Ammon's horn (tissue), 1 donor: ENCODE data around the gene ZNRF3.
A peak's percentile ranks its signal among the peaks of the same experiment; 100 is the strongest.
"Not testable (repeated sequence)": the region's sequence is repeated elsewhere in the genome, so short reads cannot be mapped to it uniquely, and the experiment has no call there.

Experiments used
- DNase-seq: peaks from one replicate; pipeline ENCODE4 v3.0.0-alpha.2; 2016; ENCODE audit warnings: low spot score

ZNRF3 gene

DNA sequence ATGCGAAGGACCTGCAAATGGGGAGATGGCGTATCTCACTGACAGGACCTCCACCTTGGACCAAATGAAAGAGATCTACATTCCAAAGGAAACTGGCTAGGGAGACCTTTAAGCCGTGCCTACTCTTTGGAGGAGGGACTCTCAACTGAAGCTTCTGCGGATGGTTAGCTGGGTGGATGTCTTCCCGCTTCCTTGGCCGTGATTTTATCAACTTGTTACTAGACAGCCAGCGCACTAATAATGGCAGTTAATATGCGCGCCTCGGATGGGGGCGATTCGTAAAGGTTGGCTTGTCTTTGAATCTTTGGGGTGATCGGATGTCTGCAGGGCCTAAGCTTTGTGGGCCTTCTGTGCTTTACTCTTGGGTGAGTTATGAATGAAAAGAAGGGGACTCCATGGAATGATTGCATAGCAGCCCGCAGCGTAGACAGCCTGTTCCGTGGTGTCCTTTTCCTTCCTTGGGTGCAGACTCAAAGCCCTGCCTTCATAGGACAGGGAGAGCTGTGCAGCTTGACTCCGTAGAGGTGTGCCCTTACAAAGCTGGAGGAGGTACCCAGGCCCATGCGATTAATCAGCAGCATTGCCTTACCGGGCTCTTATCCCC lies 1.5 kb downstream of the ZNRF3 start:
- DNase-seq, result no peak

DNA sequence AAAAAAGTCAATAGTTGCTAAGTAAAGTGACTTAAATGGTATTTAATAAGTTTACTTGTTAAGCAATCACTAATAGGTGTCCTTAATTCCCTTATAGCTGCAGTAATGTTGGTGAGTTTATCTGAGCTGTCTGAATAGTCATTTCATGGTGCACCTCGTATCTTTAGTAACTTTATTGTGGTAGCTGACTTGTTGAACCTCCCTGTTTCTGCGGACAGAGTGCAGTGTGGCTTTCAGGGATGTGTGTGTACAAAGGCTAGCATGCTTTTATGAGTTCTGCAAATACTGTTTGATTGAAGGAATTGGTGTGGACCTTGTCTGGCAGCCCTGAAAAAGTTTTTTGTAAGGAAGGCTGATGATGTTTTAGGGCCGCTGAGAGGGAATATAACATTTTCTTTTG lies 2.6 kb downstream of the ZNRF3 start:
- DNase-seq, result no peak

DNA sequence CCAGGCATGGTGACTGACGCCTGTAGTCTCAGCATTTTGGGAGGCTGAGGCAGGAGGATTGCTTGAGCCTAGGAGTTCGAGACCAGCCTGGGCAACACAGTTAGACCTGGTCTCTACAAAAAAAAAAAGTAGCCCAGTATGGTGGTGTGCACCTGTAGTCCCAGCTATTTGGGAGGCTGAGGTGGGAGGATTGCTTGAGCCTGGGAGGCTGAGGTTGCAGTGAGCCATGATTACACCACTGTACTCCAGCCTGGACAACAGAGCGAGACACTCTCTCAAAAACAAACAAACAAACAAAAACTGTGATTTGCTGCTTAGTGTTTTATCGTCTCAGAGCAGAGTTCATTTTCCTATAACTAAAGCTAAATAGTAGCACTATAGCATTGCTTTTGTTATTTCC lies 3.3 kb downstream of the ZNRF3 start:
- DNase-seq, result not testable (repeated sequence)

DNA sequence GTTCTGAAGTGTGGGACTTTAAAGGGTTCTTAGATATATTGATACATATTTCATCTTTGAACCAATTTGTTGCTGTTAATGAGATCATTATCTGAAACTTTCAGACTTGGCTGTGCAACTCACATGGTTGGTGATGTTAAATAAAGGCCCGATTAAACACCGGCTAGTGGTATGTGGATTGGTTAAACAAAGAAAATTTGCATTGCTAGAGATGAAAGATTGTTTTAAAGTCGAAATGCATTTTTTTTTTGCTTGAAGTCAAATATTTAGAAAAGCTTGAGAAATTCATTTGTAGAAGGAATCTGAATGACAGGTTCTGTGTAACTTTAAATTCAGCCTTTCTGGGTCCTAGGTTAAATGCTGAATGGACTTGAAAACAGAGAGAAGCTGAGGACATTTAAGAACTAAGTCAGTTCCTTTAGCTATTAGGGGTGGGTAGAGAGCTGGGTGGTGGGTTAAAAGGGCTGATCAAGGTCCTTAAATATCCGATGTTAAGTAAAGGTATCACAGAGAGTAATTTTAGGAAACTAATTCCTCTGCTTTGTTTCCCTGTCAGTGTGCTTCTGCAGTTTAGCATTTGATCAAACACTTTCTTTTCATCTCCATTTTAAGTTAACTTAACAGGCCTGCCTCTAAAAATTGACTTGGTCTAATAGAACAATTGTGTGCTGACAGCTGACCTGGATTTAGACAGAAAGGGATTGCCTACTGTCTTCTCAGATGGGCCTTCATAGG lies 4.5 kb downstream of the ZNRF3 start:
- no peak for DNase-seq

DNA sequence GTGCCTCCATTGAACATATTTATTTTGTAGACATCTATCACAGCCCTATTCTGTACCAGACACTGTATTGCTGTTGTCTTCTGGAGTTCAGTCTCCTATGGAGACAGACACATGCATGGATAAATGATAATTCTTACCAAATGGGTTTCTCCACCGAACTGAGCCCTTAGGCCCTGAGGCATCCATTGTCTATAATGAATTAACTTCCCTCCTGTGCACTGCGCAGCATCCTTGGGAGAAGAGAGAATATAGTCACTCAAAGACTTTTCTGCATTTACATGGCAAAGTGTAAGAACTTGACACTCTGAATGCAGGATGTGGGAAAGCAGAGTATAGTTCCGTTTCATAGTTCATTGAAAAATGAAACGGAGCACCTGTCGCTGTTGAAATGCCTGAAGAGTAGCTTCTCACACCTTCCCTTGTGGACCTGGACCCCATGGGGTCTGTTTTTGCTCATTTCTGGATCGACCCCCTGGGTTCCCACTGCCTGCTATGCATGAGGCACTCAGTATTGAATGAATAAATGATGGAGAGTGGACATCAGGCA lies 6.2 kb downstream of the ZNRF3 start:
- DNase-seq, result no peak

DNA sequence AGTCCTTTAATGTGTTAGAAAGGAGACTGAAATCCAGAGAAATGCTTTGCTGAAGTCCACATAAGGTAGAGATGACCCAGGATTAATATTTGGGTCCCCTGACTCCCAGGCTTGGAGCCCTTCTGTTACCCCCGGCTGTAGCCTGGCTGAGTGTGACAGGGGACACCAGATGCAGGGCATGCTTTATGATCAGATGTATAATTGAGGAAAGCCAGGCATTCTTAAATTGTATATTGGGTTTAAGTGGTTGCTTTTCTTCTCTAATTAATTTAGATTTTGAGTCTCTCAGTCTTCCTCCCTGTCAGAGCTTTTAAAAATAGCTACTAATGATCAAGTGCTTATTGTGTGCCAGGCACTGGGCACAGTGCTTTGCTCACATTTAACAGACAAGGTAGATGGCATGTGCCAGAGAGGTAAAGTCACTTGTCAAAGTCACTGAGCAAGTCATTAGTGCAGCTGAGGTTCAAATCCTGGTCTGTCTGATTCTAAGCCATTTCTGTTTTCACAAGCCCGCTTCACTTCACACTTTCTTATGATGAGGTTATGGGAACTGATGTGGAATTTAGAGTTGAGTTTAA lies 7.9 kb downstream of the ZNRF3 start:
- no peak for DNase-seq

DNA sequence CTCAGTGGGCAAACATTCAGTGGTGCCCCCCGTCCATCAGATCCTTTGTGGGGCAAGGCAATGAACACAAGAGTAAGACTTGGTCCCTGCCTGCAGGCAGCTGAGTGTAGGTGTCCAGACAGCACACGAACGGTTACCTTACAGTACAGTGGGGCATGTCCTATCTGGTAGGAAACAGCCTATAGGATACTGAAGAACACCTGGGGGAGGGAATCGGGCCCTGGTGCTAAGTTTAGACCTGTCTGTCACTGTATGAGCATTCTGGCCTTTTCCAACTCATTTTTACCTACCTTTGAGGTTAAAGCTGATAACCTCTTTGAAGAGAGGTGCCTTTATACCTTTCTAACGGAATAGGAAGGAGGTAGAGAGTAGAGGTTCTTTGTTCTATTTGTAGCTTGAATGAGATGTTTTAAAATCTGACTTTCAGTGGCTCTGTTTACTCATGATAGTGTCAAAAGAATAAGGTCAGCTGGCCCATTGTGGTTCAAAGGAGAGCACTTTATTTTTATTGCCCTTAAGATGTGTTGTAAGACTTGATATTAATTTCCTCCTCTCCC lies 8.9 kb downstream of the ZNRF3 start:
- no peak for DNase-seq

DNA sequence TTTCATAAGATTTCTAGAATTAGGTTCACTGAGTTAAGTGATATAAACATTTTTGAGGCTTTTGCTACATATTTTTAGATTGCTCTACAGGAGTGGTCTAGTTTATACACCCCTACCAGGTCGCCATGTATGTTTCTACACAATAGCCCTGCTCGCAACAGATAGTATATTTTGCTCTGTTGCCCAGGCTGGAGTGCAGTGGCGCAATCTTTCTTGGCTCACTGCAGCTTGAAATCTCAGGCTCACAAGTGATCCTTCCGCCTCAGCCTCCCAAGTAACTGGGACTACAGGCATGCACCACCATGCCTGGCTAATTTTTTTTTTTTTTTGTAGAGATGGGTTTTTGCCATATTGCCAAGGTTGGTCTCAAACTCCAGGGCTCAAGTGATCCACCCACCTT lies 10.4 kb downstream of the ZNRF3 start:
- DNase-seq, result no peak

DNA sequence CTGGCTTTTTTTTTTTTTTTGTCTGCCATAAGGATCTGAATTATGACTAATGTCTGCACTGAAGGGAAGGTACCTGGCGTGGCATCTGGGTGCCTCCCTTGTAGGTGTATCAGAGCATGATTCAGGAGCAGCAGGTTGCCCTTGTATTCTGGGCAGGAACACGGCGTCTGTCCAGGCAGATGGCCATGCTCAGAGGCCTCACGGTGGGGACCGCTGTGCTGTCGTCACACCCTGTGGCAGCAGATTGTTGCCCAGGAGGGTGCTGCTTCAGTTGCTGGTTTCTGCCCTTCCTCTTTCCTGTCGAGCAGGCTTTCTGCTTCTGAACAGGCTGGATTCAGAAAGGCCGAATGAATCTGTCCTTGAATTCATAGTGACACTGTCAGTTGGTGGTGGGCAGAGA lies 11.0 kb downstream of the ZNRF3 start:
- peak; percentile 31 for DNase-seq

DNA sequence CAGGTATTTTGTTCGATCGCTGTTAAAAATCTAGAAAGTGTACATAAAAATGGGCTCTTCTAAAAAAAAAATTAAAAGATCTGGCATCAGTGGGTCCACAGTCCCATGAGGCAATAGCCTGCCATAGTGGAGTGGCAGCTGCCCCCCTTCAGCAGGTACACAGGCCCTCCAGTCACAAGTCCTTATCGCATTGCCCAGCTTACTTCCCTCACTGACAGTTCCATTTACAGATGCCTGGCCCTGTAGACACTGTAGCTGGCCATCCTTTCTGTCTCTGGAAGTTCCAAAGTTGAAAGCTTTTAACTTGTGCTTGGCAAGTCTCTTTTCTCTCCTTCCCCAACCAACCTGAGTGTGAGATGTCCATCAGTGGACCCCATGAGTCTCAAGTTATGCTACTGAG lies 11.4 kb downstream of the ZNRF3 start:
- no peak for DNase-seq

DNA sequence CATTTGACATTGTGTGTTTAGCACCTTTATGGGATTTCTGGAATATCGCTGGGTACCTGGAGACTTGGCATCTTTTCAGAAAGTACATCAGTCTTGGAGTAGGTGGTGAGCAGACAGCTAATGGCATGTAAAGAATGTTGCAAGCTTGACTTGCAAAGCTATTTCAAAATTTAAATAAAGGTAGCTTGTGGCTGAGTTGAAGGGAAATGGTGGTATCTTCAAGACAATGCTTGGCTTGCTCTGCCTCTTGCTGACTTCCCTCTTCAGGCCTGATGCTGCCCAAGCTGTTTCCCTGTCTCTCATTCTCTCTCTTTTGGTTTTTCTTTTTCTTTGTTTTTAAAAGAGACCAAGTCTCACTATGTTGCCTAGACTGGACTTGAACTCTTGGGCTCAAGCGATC lies 13.2 kb downstream of the ZNRF3 start:
- no peak for DNase-seq

DNA sequence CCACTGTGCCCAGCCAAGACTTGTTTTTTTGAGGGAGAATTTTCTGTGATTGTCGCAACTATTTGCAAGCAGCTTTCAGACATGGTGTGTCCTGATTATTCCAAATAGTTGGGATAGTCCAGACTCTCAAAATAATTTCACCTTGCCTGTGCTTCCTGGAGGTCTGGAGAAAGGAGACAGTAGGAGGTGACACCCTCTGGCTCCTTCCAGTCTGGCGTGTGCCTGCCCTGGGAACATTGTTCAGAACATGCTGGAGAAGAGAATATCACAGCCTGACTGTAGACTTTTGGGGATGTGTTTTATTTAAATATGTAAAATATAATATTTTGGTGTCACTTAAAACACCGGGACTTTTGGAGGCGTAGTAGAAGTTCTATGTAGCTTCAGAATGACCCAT lies 14.9 kb downstream of the ZNRF3 start:
- no peak for DNase-seq

DNA sequence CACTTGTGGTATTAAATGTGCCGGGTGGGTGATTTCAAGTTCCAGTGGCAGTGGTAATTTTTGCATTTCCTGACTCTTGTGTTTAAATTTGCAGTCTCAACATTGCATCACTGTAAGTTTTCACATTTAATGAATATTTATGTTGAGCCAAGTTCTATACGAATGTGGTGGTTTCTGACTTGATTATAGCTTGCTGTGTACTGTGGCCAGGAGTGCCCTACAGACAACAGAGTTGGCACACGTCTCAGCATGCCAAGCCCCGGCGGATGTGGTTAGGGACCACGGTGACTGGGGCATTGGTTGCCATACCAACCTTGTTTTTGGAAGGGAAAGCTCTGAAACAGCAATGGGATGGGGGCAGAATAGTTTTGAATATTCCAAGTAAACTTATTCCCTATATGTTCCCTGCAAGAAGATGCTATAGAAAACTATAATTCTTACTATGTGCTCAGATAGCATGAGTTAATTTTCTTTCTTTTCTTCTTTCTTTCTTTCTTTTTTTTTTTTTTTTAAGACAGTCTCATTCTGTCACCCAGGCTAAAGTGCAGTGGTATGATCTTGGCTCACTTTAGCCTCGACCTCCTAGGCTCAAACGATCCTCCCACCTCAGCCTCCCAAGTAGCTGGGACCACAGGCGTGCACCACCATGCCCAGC lies 16.0 kb downstream of the ZNRF3 start:
- DNase-seq, result no peak

DNA sequence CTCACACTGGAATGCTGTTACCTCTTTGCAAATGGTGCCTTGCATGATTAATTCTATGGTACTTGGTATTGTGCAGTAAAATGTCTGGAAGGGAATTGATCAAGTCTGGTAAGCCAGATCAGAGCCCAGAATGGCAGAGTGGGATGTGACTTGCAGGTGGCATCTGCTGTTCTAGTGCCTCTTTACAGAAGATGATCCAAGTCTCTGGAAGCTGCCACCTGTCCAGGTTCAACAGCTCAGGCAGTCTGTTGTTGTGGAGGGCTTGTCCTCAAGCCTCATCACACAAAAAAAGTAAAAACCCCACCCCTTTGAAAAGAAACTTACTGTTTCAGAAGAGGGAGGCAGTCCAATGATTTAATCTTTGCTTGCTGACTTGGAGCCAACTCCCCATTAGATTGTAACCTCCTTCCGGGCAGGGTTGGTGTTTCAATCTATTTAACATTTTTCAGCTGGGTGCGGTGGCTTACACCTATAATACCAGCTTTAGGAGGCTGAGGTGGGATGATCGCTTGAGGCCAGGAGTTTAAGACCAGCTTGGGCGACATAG lies 17.1 kb downstream of the ZNRF3 start:
- DNase-seq, result no peak

DNA sequence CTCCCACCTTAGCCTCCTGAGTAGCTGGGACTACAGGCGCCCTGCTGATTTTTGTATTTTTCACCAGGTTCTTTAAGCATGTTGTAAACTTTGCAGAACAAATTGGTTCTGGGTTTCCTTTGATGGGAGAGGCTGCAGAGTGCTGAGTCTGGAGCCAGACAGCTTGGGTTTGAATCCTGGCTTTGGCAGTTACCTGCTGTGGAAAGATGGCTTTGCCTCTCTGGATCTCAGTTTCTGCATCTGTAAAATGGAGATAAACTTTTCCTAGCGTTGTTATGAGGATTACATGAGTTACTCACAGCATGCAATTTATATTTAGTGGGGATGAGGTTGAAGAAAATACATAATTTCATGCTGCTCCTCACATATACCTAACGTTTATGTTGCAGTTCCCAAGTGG lies 19.1 kb downstream of the ZNRF3 start:
- no peak for DNase-seq

DNA sequence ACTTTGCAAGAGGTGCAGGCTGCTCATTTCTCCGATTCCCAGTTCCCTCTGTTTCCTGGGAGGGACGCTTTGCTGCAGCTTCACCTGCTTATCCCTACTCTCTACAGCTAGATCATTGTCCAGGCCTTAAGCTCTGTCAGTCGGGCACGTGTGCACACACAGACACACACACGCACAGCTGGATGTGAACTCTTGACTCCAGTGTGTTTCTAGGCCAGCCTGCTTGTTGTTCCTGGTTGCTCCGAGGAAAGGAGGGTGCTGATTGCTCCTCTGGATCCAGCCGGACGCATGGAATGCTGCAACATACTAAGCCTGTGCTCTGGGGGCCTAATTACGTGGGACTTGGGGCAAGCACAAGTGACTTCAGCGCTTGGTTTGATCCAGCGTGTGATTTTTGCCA lies 19.7 kb downstream of the ZNRF3 start:
- DNase-seq, result no peak

DNA sequence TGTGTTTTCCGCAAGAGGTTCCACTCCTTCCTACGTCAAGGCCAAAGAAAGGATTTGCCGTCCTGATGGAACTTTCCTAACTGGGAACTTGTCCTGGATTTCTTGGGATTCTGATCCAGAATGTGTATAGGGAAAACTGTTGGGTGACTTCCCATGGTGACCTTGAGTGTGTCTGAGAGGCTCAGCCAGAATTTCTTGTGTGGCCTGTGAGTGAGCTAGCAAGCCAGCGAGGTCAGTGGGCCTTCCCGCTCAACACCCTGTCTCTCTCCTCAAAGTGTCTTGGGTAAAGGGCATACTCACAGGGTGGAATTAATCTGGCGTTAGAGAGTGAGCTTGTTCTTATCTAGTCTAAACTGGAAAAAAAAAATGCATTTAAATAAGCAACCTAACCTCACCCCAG lies 20.4 kb downstream of the ZNRF3 start:
- no peak for DNase-seq

DNA sequence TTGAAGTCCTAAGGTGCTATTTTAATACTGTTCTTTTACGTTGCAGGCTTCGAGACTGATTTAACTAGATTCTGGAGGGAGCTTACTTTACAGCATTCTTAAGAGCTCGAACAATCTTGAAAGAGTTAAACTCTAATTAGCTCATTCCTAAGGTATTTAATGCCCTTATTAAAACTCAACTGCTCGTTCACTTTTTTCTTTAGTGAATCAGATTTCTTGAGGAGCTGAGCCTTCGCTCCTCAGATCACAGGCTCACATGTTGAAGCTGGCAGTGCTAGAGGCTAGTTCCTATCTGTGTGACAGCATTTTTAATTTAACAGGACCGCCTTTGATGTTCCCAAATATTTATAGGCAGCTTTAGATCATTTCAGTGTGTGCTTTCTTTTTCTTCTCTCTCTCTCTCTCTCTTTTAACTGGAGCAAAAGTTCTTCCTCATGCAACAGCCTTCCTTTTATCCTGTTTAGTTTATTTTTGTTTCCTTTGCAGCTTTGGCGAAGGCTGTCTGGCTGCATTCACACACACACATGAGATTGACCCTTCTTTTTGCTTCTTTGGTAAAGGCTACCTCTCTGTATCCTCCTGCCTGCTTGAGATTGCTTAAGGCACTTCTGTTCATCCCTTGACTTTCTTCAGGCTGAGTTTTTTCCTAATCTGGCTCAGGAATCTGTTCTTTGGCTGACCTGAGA lies 21.0 kb downstream of the ZNRF3 start:
- DNase-seq, result no peak

DNA sequence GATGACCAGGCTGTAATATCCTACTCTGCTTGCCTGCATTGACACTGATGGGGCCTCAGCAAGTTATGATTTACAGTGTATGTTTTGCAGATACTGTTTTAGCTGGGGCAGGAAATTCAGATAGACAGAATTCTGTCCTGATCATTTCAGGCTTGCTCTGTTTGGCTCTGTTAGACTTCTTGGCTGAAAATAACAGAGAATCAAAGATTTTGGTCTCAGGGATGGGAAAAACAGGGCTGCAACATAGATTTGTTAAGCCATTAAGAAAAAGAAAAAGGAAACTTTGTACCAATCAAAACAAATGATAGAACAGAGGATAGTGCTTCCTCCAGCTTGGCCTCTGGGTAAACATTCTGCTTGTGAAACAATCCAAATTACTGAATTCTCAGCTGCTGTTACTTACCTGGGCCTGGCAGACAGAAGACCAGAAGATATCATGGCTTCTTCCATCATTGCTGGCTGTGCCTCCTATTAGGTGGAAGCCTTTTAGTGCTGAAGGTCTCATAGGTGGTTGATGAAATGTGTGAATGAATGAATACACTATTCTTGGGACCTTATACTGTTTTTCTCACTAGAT lies 22.0 kb downstream of the ZNRF3 start:
- no peak for DNase-seq

DNA sequence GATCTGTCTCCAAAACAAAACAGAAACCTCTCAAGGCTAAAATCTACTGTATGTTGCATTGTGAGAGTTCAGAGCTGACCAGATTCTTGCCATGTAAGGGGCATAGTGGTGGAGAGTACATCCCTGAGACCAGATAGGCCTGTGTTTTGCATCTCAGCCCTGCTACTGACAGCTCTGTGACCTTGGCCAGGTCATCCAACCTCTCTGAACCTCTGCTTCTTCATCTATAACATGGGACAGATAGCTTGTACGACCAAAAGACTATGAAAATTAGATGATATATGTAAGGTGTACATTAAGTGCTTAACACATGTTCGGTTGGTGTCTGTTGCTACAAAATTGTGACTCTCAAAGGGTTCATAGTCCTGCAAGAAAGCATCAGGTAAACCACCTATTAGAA lies 22.9 kb downstream of the ZNRF3 start:
- DNase-seq, result no peak

DNA sequence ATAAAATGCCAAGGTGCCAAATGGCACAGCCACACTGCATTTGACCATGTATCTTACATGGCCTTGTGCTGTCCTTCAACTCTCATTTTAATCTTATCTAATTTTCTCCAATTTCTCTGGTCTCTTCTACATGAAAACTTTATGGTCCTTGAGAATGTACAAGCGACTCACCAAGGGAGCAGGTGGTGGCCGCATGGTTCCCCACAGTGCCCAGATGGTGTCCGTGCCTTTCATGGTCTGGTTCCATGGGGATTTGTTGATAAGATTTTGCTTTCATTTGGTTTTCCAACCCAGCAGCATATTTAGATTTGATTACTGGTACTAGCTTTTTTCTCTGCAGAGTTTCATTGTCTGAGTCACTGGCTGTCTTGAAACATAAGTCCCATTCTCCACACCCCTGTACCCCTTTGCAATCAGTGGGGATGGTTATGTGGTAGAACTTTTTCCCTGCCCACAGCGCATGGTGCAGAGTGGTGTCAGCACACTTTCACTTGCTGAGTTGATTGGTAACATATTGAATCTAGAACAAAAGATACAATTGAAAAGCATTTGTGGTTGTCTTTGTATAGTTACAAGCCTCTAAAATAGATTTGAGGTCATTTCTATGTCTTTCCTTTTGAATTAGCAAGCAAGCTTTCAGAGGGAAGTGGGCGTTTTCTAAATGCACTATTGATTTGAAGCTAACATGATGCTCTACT lies 24.1 kb downstream of the ZNRF3 start:
- no peak for DNase-seq
